ENCODE measurements around the gene PGBD2.
"Not testable (repeated sequence)": the region's sequence is repeated elsewhere in the genome, so short reads cannot be mapped to it uniquely, and the experiment has no call there.

PGBD2 gene

DNA sequence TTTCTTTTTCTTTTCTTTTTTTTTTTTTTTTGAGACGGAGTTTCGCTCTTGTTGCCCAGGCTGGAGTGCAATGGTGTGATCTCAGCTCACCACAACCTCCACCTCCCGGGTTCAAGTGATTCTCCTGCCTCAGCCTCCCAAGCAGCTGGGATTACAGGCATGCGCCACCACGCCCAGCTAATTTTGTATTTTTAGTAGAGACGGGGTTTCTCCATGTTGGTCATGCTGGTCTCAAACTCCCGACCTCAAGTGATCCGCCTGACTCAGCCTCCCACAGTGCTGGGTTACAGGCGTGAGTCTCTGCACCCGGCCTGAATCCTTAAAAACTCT lies 16.2 kb upstream of the PGBD2 start:
- not testable (repeated sequence) for DNase-seq

DNA sequence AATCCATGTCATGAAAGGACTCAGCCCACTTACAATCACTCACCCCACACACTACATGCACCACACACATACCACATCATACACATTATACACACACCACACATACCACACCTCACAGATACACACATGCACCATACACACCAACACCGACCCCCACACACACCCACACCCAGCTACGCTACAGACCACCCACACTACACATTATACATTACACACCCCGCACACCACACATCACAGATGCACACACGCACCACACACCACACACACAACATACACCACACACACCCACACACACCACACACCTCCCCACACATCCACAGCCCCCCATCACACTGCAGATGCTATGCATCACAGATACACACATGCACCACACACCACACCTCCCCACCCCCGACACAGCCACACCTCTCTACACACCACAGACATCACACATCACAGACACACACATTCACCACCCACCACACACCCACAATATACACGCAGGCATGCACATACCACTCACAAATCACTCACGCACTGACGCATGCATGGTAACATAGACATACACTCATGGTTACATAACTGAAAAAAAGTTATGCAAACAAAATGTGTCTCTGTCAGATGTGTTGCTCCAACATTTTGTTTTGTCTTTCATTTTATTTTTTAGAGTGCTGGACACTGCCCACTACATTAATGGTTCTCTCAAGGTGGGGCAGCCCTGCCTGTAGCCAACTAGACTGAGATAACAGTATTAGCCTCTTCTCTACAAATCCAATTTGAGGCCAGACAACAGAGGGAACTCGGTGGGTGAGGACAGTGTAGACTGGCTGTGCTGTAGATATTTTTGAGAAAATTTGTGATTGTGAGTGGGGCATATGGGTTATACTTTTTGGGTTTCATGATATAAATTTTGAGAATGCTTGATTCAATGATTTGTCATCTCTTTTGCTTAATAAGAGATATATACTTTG lies 15.2 kb upstream of the PGBD2 start:
- no peak for DNase-seq

DNA sequence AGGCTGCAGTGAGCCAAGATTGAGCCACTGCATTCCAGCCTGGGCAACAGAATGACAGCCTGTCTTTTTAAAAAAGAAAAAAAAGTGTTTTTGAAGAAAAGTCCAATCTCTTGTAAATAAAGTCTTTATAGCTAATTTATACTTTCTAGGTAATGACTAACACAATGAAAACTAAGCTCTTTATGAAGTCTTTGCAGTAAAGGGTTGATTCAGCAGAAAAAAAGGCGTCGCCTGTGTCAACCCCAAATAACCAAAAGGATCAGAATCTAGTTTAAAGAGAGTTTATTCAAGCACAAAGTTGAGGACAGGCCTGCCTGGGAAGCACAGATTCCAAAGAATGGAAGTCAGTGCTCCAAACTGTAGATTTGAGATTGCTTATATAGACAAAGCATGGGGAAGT lies 14.3 kb upstream of the PGBD2 start:
- DNase-seq: no peak

DNA sequence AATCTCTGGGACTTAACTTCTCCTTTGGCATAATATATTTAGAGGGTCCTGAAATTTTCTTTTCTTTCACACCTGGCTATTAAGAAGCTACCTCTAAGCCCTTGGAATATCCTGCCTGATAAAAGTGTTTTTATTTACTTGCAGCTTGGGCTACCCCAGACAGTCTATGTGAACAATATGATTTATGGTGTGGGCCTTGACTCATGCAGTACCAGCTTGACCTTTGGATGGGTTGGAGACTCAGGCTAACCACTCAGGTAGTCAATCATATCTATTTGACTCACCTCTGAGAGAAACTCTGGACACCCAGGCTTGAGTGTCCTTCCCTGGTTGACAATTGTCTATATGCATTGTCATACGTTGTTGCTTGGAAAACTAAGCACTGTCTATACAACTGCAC lies 13.4 kb upstream of the PGBD2 start:
- DNase-seq: no peak

DNA sequence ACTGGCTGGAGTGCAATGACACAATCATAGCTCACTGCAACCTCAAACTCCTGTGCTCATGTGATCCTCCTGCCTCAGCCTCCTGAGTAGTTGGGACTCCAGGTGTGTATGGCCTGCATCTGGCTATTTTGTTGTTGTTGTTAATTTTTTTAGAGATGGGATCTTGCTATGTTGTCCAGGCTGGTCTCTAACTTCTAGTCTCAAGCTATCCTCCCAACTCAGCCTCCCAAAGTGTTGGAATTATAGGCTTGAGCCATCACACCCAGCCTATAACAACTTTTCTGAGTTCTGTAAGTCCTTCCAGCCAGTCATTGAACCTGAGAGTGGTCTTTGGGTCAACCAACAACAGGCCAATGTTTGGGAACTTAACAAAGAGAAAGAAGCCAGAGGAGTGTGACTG lies 11.2 kb upstream of the PGBD2 start:
- no peak for DNase-seq

DNA sequence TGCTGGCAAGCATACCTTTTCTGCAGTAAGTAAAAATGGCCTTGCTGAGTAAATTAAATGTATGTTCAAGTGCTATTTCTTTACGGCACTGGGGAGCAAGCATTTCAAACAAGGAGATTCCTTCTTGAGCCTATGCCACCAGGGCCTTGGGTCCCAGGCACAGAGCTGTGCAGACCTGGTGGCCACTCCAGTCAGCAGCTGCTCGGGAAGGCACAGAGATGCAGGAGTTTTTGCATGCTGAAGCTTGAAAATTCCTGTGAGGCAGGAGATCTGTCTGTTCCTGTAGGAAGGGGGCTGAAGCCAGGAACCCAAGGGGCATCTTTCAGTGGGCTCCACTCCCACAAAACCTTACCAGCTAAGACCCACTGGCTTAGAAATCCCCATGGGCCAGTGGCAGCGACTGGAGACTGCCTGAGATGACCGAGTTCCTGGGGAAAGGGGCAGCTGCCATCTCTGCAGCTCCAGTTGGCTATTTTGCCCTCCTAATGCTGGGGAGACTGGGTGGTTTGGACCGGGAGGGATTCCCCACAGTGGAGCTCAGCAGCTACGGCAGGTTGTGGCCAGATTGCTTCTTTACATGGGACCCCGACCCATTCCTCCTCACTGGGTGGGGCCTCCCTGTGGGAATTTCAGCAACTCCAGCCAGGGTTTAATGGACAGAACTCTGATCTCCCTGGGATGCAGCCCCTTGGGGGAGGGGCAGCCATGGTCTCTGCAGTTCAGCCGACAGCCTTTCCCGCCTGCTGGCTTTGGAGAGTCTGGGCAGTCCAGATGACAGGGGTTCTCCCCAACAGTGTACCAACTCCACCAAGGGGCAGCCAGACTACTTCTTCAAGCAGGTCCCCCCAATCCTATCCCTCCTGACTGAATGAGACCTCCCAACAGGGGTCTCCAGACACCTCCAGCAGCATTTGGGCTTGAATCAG lies 8.4 kb upstream of the PGBD2 start:
- DNase-seq: no peak

DNA sequence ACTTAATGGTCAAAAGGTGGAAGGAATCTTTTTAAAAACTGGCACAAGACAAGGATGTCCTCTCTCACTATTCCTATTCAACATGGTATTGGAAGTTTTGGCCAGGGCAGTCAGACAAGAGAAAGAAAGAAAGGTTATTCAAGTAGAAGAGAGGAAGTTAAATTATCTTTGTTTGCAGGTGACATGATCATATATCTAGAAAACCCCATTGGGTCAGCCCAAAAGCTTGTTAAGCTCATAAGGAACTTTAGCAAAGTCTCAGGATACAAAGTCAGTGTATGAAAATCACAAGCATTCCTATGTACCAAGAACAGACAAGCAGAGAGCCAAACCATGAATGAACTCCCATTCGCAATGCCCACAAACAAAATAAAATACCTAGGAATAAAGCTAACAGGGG lies 5.4 kb upstream of the PGBD2 start:
- DNase-seq: no peak

DNA sequence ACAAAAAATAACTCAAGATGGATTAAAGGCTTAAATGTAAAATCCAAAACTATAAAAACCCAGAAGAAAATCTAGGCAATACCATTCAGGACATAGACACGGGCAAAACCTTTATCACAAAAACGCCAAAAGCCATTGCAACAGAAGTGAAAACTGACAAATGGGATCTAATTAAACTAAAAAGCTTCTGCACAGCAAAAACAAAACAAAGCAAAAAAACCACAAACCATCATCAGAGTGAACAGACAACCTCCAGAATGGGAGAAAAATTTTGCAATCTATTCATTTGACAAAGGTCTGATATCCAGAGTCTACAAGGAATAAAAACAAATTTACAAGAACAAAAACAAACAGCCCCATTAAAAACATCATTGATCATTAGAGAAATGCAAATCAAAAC lies 4.5 kb upstream of the PGBD2 start:
- DNase-seq: no peak

DNA sequence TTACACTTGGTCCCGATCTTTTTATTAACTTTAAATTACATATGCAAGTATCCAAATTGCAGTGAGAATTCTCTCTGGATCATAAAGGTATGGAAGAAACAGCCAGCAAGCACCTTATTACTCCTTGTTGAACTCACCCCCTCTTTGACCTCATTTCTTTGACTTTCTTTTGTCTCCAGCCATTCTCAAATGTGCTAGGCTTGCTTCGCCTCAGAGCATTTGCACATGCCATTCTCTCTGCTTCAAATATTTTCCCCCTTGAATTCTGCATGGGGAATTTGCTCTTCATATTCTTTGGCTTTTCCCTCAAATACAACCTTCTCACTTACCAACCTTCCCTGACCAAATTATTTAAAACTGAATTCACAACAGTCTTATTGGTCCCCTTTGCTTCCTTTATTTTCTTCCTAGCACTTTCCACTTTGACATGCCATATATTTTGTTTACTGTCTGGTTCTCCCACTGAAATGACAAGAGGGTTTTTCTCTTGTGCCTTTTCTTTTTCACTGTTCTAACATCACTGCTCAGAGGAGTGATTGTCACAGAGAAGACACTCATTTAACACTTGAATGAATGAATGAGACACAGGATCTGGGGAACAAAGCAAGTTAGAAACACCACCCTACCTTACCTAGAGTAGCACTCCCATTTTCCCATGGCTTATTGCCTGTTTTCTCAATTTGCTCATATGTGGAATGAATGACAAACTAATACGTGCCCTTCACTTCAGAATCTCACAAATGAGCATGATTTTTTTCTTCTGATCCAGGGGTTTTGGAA lies 1.4 kb upstream of the PGBD2 start:
- DNase-seq: no peak

DNA sequence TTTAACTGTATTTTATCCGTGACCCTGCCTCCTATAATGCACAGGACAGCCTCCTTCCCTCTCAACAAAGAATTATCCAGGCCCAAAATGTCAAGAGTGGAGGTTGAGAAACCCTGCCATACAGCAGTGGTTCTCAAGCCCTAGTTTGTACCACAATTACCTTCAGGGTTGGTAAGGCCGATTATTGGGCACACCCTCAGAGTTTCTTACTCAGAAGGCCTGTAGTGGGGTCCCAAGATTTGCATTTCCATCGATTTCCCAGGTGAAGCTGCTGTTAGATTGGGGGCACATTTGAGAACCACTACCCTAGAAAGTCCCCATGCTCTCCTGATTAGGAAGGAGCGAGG lies 400 bp upstream of the PGBD2 start:
- DNase-seq: no peak

DNA sequence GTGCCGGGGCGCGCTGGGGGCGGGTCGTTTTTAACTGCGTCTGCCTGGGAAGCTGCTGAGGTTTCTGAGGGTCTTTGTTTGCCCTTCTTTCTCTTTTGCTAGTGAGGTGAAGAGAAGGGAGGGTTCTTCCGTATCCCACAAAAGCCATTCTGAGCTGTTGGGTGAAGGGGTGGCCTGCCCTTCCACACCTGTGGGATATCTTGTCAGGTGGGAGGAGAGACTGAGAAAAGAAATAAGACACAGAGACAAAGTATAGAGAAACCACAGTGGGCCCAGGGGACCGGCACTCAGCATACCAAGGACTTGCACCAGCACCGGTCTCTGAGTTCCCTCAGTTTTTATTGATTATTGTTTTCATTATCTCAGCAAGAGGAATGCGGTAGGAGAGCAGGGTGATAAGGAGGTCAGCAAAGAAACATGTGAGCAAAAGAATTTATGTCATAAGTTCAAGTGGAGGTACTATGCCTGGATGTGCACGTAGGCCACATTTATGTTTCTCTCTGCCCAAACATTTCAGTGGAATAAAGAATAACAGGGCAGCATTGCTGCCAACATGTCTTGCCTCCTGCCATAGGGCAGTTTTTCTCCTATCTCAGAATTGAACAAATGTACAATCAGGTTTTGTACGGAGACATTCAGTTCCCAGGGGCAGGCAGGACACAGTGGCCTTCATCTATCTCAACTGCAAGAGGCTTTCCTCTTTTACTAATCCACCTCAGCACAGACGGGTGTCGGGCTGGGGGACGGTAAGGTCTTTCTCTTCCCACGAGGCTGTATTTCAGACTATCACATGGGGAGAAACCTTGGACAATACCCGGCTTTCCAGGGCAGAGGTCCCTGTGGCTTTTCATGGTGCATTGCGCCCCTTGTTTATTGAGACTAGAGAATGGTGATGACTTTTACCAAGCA lies 972 bp downstream of the PGBD2 start:
- DNase-seq: no peak

DNA sequence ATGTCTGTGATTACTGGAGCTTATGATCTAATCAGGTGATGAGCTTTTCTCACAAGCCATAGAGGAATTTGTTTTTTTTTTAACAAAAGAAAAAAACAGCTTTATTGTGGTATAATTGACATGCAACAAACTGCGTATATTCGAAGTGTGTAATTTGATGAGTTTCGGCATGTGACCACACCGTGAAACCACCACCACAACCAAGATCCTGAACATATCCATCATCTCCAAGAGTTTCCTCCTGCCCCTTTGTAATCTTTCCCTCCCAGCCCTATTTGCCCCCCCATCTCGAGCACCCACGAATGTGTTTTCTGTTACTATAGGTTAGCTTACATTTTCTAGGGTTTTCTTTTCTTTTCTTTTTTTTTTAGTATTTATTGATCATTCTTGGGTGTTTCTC lies 4.7 kb downstream of the PGBD2 start:
- DNase-seq: no peak

DNA sequence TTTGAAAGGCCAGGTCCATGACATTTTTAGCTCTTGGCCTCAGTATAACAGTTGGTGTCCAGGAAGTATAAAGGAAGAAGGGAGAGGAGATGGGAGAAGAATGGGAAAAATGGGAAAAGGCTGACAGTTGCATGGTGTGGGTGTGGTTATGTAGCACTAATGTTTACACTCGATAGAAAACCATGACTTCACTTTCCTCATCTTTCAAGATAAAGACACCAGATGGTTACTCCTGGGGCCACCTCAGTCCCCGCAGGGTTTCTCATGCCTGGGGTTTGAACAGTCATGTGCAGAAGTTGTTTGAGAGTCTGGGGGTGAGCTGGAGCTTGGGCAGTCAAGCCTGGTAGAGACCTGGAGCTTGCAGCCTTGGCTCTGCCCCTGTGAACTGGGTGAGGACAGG lies 7.9 kb downstream of the PGBD2 start:
- no peak for DNase-seq

DNA sequence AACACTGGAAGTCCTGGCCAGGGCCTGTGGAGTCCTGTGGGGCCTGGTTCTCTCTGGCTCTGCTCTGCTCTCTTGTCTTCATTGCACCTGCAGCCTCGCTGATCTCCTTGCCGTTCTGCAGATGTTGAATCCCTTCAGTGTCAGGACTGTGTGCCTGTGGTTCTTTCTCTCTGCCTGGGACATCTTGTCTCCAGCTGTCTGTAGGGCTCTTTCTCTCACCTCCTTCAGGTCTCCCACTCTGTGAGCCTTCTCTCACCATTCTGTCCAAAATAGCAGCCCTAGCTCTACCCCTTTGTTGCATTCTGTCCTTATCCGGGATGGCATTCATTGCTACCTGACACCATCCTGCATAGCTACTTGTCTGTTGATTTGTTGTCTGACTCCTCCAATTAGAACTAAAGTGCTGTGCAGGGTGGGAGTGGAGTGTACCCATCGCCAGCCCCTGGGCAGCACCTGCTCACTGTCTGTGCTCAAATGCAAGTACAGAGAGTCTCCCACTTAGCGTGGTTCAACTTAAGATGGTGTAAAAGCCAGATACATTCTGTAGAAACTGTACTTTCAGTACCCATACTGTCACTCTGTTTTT lies 8.9 kb downstream of the PGBD2 start:
- DNase-seq: no peak

DNA sequence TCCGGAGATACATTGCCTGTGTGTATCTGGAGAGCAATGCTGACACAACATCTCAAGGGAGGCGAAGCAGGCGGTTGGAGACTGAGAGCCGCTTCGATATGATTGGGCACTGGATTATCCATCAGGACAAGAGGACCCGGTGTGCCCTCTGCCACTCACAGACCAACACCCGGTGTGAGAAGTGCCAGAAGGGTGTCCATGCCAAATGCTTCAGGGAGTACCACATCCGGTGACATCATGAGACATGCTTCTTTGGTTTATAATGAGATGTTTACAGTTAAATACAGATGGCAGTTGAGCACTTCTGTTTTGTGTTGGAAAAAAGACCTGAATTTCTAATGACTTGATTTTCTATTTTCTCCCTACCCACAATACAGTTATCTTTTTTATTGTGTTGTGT lies 12.1 kb downstream of the PGBD2 start:
- peak; percentile 44 for DNase-seq

DNA sequence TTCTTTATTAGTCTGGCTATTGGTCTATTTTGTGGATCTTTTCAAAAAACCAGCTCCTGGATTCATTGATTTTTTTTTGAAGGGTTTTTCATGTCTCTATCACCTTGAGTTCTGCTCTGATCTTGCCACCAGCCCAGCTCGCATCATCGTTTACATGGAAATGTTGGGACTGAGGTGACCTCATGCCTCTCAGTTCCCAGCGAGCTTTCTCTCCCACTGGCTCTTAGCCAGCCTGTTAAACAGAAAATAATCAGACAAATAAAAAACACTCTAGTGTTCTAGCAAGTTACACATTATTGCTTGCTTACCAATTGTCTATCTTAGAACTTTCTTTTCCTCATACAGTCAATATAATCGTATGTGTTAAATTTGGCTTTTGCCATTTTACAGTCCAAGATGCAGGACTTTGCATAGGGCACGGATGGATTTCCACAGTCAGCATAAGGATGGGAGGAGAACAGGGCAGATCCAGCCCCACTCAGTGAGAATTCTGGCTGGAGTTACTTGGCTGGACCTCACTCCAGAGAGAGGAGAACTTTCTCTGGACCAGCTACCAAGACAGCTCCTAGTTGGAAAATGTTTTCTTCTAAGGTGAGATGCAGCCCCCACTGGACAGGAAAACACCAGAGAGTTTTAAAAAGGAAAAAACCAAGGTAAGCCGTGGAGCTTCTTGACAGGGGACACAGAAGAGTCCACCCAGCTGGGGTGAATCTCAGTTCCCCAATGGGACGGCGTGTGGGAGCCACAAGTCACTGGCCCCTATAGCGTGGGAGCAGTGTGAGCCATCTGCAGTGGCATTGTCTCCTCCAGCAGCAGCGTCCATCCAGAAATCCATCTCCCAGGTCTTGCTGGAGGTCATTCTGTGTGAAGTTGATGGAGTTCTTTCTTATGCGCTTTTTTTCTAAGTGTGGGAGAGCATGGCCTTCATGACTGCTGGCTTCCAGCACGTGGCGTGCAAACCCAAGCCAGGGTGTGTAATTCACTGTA lies 17.6 kb downstream of the PGBD2 start:
- no peak for DNase-seq

DNA sequence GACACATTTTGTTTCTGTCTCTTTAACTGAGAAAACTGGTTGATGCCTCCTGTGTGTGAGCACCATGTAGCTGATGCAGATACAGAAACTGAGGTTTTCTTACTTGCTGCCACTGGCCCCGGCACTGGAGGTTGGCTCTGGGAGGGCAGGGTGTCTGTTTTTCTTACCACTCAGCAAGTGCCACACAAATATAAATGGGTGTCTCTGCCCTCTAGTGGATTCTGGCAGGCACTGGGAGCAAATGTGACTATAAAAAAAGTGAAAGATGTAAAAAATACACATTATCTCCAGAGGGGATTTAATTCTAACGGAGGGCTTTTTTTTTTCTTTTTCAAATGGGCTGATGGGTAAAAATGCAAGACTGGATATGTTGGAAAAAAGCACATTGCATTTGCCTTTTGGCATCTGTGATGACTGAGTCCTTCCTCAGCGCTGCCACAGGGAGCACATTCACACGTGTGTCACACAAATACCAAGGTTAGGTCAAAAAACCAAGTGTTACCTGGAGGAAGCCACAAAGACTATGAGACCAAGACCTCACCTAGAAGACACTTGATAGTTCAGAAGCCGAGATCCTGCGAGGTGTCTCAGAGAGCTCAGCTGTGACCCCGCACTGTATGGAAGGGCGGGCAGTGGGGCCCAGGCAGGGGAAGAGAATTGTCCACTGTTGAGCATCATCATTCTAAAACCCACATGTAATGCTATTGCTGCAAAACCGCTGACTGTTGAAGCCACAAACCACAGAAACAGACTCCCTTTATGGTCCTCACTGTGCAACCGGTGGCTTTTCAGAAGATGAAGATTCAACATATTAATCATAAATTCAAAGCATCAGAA lies 18.9 kb downstream of the PGBD2 start:
- DNase-seq: peak; percentile 4

DNA sequence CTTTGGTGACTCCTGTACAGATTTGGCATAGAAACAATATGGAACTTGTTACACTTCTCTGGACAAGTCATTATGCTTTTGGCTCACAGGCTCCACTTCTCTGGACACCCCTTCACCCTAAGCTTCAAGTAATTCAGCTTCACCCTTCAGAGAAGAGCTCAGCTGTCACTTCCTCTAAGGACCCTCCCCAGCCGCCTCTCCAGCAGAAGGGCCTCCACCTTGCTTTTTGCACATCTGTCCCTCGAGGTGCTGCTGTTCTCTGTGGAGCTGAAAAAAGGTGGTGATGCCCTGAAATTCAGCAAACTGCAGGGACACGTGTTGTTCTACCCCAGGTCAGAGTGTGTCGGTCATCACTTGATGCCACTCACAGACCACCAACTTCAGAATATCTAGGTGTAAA lies 19.8 kb downstream of the PGBD2 start:
- not testable (repeated sequence) for DNase-seq

DNA sequence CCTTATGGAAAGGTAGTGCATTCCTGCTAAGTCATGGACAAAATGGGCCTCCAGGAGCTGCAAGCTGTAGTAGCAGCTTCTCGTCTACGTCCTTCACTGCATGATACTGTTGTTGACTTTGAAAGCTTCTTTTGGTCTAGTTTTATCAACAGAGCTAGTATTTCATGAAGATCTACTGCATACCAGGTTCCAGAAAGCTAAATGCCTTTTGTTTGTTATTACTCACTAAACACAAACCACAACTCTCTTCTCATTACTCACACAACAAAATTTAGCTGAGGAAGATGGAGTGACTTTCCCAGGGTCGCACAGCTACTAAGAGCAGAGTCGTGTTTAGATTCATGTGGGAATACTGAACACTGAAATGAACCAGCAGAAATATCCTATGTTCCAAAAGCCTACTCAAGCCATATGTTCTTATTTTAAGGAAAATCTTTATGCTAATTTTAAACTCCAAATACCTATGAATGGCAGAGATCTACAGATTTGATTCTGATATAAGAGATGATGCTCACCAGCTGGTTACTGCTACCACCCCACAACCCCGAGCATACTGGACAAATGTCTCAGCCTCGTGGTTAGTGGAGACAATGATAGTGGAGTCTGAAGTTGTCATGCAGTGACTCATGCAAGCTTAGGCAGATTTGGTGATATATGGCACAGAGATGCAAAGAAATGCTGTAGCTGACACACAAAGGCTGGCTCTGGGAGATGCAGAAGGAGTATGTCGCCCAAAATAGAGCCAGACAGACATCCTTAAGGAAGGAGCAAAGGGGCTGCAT lies 20.6 kb downstream of the PGBD2 start:
- DNase-seq: no peak
